SW 1271 (cell line): ENCODE measurements around the gene CYB5RL.
"Not testable (repeated sequence)": the region's sequence is repeated elsewhere in the genome, so short reads cannot be mapped to it uniquely, and the experiment has no call there.

Experiments
- DNase-seq, 2 experiments: peaks; one replicate each; lab custom pipeline; 2025; lab: John Stamatoyannopoulos, UW

Gene CYB5RL

GRCh38 chr1:54186056-54186455, 13.8 kb downstream of the CYB5RL start:
- no peak for DNase-seq

GRCh38 chr1:54180701-54181360, 19.0 kb downstream of the CYB5RL start:
- no peak for DNase-seq

- no peak for DNase-seq
These were observed 21.3 kb downstream of the CYB5RL start for GRCh38 chr1:54178296-54179070.

GRCh38 chr1:54177726-54178125, 22.1 kb downstream of the CYB5RL start:
- no peak for DNase-seq

- DNase-seq: no peak
These were observed 23.1 kb downstream of the CYB5RL start for GRCh38 chr1:54176621-54177327.

- DNase-seq: no peak
These were observed 25.7 kb downstream of the CYB5RL start for GRCh38 chr1:54174106-54174505.

- DNase-seq: no peak
These were observed 26.1 kb downstream of the CYB5RL start for GRCh38 chr1:54173681-54174080.

GRCh38 chr1:54172614-54173599, 26.9 kb downstream of the CYB5RL start:
- no peak for DNase-seq

GRCh38 chr1:54171606-54172005, 28.2 kb downstream of the CYB5RL start:
- no peak for DNase-seq

GRCh38 chr1:54171016-54171415, 28.8 kb downstream of the CYB5RL start:
- no peak for DNase-seq

- no peak for DNase-seq
These were observed 30.8 kb downstream of the CYB5RL start for GRCh38 chr1:54169068-54169467.

GRCh38 chr1:54168206-54168965, 31.4 kb downstream of the CYB5RL start:
- no peak for DNase-seq

- DNase-seq: no peak
These were observed 32.2 kb downstream of the CYB5RL start for GRCh38 chr1:54167422-54168139.

- DNase-seq: not testable (repeated sequence)
These were observed 33.5 kb downstream of the CYB5RL start for GRCh38 chr1:54166357-54166756.

GRCh38 chr1:54165146-54165545, 34.7 kb downstream of the CYB5RL start:
- no peak for DNase-seq

- no peak for DNase-seq
These were observed 36.3 kb downstream of the CYB5RL start for GRCh38 chr1:54163573-54163972.

- no peak for DNase-seq
These were observed 36.8 kb downstream of the CYB5RL start for GRCh38 chr1:54163051-54163450.

- no peak for DNase-seq
These were observed 38.2 kb downstream of the CYB5RL start for GRCh38 chr1:54161495-54162168.

- no peak for DNase-seq
These were observed 39.5 kb downstream of the CYB5RL start for GRCh38 chr1:54160351-54160750.
